ENCODE results near the gene SIVA1.
A peak's percentile ranks its signal among the peaks of the same experiment; 100 is the strongest.

Gene SIVA1, protein sequence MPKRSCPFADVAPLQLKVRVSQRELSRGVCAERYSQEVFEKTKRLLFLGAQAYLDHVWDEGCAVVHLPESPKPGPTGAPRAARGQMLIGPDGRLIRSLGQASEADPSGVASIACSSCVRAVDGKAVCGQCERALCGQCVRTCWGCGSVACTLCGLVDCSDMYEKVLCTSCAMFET

DNA sequence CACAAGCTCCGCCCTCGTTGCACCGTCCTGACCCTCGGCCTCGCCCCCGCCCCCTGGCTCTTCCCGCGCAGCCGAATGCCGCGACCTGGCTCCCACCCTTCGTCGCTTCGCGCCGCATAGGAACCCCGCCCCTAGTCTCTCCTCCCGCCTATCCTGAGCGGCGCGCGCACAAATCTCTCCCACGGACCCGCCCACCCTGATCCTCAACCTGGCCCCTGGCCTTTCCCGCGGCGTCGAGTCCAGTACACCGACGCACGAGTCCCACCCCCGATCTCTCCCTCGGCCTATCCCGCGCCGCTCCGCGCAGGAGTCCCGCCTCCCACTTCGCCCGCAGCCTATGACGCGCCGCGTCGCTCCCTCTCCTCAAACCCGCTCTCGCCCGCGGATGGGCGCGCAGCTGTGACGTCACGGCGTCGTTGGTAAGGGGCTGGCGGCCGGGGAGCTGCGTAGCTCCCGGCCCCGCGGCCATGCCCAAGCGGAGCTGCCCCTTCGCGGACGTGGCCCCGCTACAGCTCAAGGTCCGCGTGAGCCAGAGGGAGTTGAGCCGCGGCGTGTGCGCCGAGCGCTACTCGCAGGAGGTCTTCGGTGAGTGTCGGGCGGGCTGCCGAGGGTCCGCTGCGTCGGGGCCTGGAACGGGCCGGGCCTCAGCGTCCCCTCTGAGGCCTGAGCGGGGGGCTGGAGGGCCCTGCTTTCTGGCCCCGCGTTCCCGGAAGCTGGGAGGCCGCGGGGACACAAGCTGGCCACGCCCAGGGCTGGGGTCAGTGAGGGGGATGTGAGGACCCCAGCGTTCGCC is at the start of gene SIVA1:
SIVA1 (plus strand) TSS at position 413 of the 793 bp plus-strand sequence; CDS start at position 468, 55 bp downstream.
- DNase-seq (ENCODE audit: low read depth) = peak; percentile 98

DNA sequence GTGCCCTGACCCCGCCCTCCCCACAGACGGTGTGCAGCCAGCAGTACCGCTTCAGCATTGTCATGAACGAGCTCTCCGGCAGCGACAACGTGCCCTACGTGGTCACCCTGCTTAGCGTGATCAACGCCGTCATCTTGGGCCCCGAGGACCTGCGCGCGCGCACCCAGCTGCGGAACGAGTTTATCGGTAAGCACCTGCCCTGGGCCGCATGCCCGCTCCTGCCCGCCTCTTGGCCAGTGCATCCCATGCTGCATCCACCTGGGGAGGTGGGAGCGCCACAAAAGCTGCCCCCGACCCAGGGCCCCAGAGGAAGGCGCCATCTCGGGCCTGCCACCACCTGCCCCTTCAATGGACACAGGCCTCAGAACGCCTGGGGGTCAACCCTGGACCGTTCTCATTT is 49.7 kb upstream of the SIVA1 start:
- DNase-seq (ENCODE audit: low read depth) = no peak

DNA sequence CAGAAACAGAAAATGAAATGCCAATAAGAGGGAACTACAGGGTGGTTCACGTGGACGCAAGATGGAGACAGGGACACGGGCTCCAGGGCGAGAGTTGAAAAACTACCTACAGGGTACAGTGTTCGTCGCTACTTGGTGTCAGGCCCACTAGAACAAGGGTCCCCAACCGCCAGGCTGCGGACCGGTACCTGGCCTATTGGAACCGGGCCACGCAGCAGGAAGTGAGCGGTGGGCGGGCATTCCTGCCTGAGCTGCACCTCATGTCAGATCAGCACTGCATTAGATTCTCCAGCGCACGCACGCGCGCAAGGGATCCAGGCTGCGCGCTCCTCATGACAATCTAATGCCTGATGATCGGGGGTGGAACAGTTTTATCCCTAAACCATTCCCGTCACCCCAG is 48.7 kb upstream of the SIVA1 start:
- no peak for DNase-seq (ENCODE audit: low read depth)

DNA sequence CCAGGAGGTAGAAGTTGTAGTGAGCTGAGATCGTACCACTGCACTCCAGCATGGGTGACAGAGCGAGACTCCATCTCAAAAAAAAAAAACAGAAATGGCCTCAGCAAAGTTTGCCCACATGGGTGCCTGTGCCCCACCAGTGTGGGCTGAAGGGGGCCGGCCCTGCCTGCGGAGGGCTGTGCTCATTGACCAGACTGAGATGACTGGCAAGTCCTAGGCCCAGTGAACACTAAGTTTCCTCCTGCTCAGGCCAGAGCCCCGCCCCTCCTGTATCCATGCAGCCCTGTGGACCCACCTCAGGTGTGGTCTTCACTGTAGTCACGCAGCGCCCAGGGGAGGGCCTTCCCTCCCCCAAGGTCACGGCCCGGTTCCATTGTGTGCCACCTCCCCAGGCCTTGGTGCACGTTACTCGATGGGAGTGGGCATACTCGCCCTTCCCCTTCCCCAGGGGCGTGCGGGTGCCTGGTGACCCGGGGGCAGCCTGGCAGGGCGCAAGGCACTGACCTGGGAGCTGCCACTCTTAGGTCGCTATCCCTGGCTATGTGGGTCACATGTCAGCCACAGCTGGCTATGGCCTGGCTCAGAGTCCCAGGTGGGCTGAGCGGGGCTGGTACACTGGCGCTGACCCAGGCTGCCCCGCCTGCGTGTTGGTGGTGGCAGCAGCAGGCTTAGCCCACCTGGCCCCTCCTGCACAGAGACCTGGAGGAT is 47.5 kb upstream of the SIVA1 start:
- no peak for DNase-seq (ENCODE audit: low read depth)

DNA sequence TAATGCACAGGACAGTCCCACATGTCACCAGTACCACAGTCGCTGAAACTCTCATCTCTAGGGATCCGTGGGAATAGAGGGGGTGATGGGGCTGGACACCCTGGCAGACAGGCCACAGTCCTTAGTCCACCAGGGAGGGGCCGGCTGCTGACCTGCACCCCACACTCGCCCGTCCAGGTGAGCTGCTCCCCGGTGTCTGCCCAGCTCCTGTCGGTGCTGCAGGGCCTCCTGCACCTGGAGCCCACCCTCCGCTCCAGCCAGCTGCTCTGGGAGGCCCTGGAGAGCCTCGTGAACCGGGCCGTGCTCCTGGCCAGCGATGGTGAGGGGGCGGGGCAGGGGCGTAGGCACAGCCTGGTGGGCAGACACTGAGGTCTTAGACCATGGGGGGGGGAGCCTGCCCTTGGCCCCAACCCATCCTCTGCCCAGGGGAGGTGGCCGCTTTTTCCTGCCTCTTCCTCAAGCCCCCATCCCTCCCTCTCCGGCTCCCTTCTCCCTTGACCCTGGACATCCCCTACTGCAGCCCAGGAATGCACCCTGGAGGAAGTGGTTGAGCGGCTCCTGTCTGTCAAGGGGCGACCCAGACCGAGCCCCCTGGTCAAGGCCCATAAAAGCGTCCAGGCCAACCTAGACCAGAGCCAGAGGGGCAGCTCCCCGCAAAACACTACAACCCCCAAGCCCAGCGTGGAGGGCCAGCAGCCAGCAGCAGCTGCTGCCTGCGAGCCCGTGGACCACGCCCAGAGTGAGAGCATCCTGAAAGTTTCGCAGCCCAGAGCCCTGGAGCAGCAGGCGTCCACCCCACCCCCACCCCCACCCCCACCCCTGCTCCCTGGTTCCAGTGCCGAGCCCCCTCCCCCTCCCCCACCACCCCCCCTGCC is 46.0 kb upstream of the SIVA1 start:
- no peak for DNase-seq (ENCODE audit: low read depth)

DNA sequence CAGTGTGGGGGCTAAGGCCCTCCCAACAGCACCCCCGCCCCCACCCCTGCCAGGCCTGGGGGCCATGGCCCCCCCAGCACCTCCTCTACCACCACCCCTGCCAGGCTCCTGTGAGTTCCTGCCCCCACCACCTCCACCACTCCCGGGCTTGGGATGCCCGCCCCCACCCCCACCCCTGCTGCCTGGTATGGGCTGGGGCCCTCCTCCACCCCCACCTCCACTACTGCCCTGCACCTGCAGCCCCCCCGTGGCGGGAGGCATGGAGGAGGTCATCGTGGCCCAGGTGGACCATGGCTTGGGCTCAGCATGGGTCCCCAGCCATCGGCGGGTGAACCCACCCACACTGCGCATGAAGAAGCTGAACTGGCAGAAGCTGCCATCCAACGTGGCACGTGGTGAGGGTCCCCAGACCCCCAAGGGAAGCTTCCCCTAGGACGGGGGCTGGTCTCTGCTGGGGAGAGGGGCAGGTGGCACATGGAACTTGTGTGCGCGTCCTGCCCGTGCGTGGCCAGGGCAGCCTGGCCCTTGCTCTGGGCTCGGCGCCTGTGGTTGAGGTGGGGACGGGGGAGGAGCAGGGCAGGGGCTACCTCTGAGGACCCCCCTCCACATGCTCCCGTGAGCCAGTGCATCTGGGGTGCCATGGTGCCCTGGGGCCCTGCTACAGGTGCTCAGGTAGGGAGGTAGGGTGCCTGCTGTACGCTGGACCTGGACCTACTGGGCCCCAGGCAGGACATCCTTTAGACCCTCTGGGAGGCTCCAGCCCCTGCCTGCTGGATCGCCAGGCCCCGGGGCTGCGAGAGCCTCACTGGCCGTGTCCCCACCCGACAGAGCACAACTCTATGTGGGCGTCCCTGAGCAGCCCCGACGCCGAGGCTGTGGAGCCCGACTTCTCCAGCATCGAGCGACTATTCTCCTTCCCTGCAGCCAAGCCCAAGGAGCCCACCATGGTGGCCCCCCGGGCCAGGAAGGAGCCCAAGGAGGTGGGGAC is 45.0 kb upstream of the SIVA1 start:
- no peak for DNase-seq (ENCODE audit: low read depth)

DNA sequence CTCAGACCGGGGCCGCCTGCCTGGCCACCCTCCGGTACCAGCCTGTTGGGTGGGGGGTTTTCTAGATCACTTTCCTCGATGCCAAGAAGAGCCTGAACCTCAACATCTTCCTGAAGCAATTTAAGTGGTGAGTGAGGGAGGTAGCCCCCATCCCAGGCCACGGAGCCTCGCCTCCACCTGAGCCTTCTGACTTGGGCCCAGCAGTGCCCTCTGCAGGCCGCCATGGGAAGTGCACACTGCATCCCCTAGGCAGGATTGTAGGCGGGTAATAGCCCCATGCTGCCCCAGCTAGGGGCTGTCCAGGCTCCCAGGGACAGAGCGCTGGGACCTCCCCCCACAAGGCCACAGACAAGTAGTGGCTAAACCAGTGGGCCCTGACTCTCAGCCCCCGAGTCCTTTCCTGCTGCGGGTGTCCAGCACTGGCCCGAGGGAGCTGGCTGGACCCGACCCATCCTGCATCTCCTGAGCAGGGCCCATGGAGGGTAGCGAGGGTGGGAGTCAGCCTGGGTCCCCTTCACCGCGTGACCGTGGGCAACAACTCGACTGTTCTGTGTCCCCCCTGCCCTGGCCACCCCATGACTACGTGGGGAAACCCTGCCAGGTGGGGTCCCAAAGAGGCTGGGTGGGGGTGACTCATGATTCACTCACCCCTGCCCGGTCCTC is 44.2 kb upstream of the SIVA1 start:
- peak; percentile 59 for DNase-seq (ENCODE audit: low read depth)

DNA sequence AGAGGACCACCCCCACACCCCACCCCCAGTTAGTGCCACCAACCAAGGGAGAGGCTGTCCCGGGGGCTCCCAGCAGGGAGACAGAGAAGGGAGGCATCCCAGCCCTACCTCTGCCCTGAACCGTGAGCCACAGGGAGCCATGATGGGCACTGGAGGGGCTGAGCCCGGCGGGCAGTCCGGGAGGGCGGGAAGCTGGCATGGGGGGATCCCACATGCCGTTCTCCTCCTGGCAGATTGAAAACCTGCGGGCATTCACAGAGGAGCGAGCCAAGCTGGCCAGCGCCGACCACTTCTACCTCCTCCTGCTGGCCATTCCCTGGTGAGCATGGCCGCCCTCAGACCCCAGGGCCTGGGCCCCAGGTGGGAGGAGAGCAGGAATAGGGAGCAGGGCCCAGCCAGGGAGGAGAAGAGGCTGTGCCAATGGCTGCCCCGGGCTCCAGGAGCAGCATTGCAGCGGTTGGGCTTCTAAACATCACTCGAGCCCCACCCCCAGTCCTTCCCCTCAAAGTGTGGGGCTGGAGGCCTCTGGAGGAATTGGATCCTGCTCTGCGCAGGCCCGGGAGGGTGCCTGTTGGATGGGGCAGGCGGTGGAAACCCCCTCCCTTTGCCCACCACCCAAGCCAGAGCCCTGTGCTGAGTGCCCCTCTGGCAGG is 43.4 kb upstream of the SIVA1 start:
- no peak for DNase-seq (ENCODE audit: low read depth)

DNA sequence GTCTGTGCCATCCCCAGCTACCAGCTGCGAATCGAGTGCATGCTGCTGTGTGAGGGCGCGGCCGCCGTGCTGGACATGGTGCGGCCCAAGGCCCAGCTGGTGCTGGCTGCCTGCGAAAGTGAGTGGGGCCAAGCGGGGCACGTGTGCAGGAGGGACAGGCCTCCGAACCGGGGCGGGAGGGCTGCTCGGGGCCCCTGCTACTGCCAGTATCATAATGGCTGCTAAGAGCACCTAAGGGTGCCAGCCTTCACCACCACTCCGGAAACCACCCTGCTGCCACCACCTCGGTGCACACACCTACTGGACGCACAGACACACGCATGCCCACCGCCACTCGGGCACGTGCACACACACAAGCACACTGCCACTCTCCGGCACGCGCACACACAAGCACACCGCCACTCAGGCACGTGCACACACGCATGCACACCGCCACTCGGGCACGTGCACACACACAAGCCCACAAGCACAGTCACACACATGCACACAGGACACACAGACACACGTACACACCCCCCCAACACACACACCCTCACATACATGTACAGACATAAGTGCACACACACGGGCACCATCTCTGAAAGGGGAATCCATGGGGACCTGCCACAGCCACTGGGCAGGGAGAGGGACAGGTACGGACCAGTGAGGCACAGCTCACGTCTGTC is 42.7 kb upstream of the SIVA1 start:
- no peak for DNase-seq (ENCODE audit: low read depth)

DNA sequence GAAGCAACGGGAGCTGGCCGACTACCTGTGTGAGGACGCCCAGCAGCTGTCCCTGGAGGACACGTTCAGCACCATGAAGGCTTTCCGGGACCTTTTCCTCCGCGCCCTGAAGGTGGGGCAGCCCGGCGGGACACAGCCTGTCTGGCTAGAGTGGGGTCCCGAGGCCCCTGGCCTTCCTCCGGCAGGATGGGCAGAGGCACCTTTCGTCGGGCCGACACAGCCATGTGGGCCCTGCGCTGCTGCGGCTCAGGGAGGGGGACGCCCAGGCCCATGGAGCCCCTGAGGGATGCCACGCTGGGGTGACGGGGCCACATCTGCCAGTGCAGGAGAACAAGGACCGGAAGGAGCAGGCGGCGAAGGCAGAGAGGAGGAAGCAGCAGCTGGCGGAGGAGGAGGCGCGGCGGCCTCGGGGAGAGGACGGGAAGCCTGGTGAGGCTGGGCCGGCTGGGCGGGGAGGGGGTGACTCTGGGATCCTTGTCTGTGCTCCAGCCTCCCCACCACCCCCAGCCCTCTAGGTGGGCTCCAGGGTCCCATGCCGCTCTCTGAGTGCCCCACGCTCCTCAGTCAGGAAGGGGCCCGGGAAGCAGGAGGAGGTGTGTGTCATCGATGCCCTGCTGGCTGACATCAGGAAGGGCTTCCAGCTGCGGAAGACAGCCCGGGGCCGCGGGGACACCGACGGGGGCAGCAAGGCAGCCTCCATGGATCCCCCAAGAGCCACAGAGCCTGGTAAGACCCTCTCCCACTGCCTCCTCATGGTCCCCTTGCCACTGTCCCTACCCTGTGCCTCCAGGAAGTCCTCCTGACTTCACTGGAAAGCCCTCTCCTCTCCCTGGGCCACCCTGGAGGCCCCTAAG is 39.8 kb upstream of the SIVA1 start:
- no peak for DNase-seq (ENCODE audit: low read depth)

DNA sequence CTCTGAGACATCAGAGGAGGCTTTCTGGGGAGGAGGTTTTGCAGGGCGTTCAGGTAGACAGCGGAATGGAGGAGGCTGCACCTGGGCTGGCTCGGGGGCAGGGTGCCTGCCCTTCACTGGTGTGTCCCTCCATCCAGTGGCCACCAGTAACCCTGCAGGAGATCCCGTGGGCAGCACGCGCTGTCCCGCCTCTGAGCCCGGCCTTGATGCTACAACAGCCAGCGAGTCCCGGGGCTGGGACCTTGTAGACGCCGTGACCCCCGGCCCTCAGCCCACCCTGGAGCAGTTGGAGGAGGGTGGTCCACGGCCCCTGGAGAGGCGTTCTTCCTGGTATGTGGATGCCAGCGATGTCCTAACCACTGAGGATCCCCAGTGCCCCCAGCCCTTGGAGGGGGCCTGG is 38.9 kb upstream of the SIVA1 start:
- DNase-seq (ENCODE audit: low read depth) = no peak

DNA sequence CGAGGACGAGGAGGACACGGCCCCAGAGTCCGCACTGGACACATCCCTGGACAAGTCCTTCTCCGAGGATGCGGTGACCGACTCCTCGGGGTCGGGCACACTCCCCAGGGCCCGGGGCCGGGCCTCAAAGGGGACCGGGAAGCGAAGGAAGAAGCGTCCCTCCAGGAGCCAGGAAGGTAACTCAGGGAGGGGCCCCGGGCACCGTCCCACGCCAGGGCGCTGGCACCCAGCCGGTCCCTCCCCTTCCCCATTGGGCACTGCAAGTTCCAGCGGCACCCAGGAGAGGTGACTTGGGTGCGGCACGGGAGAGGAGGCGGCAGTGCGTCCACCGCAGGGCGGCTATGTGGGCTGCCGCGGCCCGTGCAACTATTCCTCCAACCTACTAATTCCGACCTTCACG is 38.3 kb upstream of the SIVA1 start:
- no peak for DNase-seq (ENCODE audit: low read depth)

DNA sequence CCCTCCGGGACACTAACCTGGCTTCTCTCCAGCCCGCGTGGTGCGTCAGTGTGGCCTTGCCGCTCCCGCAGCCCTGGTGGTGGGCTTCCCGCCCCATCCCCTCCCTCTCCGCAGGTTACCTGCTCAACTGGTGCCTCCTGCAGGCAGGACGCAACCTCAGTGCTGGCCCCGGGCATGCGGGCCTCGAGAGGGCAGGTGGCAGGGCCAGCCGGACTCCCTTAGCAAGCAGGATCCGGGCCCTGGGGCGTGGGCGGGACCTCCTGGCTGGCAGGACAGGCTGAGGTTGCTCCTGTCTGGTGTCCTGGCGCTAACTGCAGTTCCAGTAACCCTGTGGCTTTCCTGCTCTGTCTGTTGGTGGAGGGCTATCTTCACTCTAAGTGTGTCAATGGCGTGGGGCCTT is 37.5 kb upstream of the SIVA1 start:
- DNase-seq (ENCODE audit: low read depth) = no peak

DNA sequence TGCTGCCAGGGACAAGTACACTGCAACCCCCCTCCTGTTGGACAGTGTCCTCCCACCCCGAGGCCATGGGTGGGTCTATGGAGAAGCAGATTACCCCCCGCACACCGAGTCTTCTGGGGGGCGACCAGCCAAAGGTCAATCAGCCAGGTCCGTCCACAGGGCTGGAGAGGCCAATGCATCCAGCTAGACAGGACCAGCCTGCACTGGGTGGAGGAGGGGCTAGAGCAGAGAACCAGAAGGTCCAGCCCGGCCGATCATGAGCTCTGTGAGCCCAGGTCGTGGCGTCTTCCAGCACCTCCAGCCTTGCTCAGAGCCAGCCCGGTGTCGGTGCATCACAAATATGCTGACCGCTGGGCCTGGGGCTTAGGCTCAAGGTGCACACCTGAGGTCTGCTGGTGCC is 37.1 kb upstream of the SIVA1 start:
- no peak for DNase-seq (ENCODE audit: low read depth)

DNA sequence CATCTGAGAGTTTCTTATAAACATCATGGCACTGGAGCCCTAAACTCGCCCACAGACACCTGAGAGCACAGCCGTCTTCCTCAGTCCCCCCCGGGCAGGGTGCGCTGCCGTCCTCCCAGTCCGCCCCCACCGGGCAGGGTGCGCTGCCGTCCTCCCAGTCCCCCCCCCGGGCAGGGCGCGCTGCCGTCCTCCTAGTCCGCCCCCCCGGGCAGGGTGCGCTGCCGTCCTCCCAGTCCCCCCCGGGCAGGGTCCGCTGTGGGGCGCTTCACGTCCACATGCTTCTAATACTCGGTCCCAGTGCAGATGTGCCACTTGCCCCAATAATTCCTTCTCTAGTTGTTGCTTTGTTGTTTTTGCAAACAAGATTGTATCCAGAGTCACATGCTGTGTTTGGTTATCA is 35.8 kb upstream of the SIVA1 start:
- no peak for DNase-seq (ENCODE audit: low read depth)

DNA sequence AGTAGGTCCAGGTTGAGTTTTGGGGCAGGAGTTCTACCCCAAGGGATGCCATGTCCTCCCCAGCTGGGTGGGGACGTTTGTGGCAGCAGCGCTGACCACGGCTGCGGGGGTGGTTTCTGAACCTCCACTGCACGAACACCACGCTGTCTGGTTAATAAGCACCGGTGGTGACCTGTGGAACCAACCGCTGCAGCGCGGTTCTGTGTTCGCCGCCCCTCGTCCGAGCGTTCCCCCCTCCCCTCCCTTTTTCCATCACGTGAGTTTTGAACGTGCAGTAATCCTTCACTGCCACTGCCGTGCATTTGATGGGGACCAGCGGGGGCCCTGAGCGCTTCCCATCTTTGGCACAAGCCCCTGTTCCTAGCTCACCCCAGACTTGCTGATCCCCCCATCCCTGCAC is 35.3 kb upstream of the SIVA1 start:
- no peak for DNase-seq (ENCODE audit: low read depth)

DNA sequence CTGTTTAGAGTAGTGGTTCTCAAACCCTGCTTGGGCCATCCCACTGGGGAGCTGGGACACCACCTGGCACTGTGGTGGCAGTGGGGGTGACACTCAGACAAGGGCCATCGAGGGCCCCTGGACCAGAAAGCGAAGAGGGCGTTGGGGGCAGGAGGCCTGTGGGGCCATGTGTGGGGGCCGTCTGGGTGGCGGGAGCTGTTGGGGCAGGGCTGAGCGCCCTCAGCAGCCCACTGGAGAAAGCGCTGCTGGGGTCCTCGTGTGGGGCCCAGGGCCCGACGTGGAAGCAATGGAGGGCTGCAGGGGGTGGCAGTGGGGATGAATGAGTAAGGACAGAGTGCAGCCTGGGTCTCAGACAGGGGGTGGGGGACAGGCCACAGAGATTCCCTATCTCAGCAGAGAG is 34.8 kb upstream of the SIVA1 start:
- no peak for DNase-seq (ENCODE audit: low read depth)

DNA sequence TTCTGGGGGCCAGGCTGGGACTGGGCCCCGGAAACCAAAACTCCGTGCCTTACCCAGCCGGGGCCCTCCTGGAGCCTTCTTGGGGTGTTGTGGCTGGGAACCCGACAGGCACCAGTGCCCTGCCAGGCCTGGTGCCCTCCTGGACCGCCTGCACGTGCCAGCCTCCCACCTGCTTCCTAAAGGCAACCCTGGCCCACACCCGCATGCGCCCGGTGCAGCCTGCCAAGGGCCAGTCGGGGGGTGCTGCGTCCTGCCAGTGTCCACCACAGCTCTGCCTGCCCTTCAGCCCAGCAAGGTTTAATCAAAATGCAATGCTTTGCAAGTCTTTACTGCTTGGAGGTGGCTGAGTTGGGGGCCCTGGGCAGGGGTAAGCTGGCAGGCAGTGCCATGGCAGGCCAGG is 34.1 kb upstream of the SIVA1 start:
- DNase-seq (ENCODE audit: low read depth) = no peak

DNA sequence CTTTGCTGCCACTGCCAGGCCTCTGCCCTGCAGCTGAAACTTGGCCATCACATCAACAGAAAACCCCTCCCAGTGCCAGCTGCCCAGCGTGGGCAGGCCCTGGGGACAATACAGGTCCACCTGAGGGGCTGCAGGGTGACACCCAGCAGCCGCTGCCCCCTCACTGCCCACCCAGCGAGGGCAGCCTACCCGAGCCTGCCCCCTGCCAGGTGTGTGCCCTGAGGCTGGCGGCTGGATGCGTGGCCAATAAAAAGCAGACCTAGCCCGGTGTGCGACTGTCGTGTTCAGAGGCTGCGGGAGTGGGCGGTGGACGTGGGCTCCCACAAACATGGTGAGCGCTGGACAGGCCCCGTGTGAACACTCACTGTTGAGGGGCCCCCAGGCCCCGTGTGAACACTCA is 33.6 kb upstream of the SIVA1 start:
- DNase-seq (ENCODE audit: low read depth) = no peak
